Stimulated activated naive CD8-positive, alpha-beta T cell treated with anti-CD3 and anti-CD28 coated beads, Interleukin-15, Interleukin-2, amounts not matched to agents 100 U/mL and 50 U/mL, for 24 hours (primary cell): Measurements from ENCODE around the gene PRSS38.

Experiments
- ATAC-seq: fragments of 150-1000 bp; cut with Tn5 transposase; one replicate; pipeline ENCODE4 v1.10.0; 2021
- DNase-seq: peaks from one replicate; pipeline ENCODE4 v3.0.0; 2021

PRSS38 gene

DNA sequence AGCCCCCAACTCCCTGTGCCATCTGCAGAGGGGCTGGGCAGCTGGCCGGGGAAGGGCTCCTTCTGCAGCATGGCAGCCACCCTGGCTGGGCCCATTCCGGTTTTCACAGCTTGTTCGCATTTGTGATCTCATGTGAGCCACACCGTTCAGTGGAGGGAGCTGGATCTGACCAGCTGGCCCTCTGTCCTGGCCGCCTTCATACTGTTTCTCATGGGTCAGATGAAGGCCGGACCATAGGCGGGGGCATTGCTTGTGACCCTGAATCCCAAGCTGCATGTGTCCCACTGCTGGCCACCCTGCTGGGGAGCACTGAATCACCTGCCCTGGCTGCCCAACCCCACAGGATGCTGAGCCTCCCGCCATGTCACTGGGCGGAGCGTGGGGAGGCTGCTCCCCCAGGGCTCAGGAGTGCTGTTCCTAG lies 36.4 kb upstream of the PRSS38 start:
- DNase-seq (no peak), ATAC-seq (no peak)

DNA sequence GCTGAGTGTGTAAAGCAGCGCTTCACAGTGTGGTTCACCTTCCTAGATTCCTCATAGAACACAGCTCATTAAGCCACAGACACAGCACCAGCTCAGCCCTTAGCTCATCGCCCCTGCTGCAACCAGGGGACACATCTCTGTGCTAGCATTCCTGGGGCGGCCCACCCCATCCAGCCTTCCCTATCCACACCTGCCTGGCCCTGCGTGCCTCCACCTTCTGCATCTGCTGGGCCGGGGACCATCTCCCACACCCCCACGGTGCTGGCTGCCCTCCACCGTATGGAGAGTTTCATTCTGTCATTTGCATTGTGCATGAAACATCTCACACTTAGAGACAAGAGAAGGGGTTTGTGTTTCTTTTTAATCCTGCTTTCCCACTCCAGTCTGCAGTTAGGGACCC lies 35.8 kb upstream of the PRSS38 start:
- ATAC-seq: no peak
- DNase-seq: no peak

GRCh38 chr1:227780101-227781044 lies 35.1 kb upstream of the PRSS38 start:
- ATAC-seq (no peak), DNase-seq (no peak)

DNA sequence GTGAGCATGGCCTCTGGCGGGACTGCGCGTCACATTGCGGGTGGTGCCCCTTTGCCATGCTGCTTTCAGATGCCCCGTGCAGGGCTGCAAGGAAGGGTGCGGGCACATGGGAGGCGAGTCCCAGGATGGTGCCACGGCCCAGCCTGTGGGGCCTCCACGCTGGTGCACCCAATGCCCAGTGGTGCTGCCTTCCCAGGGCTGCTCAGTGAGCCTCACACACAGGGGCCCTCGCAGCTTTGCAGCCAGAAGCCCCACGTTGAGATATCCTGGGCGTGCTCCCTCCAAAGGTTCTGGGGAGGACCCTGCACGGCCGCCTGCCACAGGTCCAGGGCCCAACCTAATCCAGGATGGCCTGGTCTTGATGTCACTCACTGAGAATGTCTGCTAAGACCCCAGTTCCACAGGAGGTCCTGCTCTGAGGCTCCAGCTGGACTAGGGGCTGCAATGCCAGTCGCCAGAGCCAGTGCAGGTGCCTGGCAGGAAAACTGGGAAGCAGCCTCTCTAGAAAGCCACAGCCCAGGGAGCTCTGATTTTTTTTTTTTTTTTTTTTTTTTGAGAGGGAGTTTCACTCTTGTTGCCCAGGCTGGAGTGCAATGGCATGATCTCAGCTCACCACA lies 34.1 kb upstream of the PRSS38 start:
- ATAC-seq: no peak

GRCh38 chr1:227782226-227782625 lies 33.2 kb upstream of the PRSS38 start:
- no peak for DNase-seq
- no peak for ATAC-seq

More for the DNA sequence above, 34.1 kb upstream of the PRSS38 start:
- no peak for DNase-seq

DNA sequence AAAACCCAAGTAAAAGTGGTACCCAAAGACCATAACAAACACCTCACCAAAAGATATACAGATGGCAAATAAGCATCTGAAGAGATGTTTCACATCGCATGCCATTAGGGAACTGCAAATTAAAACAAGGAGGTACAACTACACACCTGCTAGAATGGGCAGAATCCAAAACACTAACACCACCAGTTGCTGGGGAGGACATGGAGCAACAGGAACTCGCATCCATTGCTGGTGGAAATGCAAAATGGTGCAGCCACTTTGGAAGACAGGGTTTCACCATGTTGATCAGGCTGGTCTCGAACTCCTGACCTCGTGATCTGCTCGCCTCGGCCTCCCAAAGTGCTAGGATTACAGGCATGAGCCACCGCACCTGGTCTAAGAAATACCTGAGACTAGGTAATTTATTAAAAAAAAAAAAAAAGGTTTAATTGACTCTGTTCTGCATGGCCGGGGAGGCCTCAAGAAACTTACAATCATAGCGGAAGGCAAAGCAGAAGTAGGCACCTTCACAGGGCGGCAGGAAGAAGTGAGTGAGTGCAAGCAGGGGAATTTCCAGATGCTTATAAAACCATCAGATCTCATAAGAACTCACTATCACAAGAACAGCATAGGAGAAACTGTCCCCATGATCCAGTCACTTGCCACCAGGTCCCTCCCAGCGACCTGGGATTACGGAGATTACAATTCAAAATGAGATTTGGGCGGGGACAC lies 30.2 kb upstream of the PRSS38 start:
- no peak for DNase-seq
- ATAC-seq: no peak

DNA sequence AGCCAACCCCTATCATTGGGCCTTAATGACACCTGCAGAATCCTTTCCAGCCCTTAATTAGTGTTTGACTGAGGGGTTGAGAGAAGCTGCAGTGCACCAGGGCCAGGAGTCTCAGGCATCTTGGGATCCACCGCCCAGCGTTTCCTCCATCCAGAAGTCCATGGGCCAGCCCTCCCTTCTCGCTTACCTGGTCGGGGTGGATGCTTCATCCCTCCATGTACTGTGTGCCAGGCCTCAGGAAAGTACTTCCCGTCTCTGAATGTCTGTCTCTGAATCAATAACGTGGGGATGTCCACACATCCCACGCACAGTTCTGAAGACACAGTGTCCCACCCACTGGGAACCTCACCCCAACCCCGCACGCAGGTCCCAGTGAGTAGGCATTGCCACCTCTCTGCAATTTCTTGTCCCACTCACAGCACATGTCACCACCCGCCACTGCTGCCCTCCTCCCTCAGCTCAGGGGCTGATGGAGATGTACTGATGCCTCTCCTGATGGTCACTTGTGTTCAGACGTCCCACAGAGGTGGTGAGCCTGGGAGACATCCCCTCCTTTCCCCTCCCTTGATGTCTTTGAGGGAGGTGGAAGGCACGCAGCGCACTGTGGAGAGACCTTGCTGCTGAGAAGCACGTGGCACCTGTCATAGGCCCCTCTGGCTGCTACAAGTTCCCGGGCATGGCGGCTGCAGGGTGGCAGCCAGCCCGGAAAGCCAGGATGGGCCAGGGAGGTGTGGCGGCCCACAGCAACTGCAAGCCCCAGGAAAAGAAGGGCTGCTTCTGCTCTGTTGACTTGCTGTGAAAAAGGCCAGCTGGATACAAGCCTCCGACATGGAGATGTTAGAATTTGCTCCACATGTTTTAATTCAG lies 29.4 kb upstream of the PRSS38 start:
- DNase-seq (no peak), ATAC-seq (no peak)

- ATAC-seq: no peak
- DNase-seq: no peak
Measured at GRCh38 chr1:227786673-227787512, 28.6 kb upstream of the PRSS38 start.

DNA sequence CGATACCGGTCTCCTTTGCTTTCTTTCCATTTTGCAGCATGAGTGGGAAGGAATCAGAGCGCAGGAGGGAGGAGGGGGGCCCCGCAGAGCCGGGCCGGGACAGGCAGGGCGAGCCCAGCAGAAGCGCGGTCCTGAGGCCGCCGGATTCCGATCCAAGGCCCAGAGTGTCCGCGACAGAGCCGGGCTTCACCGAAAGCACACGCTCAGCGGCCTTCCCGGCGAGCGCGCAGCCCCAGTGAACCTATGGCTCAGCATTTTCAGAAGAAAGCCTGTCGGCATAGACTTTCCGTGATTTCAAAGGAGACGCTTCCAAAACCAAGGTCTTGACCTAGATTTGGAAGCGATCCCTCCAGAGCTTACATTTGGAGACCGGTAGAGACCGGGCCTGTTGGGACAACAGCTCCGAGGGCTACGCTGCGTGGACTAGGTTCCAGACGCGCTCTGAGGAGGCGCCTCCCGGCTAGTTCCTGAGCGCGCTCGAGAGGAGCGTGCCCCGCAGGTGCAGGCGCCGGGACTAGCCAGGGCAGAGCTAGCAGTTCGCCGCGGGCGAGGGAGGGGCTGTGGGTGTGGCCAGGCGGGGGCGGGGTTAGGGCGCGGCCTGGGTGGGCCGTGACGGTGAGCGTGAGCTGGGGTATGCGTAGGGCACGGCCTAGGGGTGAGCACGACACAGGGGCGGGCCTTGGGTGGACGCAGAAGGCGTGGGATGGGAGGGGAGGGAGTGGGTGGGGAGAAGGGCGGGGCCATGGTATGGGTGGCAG lies 27.8 kb upstream of the PRSS38 start:
- ATAC-seq (peak; percentile 97), DNase-seq (peak; percentile 91)

DNA sequence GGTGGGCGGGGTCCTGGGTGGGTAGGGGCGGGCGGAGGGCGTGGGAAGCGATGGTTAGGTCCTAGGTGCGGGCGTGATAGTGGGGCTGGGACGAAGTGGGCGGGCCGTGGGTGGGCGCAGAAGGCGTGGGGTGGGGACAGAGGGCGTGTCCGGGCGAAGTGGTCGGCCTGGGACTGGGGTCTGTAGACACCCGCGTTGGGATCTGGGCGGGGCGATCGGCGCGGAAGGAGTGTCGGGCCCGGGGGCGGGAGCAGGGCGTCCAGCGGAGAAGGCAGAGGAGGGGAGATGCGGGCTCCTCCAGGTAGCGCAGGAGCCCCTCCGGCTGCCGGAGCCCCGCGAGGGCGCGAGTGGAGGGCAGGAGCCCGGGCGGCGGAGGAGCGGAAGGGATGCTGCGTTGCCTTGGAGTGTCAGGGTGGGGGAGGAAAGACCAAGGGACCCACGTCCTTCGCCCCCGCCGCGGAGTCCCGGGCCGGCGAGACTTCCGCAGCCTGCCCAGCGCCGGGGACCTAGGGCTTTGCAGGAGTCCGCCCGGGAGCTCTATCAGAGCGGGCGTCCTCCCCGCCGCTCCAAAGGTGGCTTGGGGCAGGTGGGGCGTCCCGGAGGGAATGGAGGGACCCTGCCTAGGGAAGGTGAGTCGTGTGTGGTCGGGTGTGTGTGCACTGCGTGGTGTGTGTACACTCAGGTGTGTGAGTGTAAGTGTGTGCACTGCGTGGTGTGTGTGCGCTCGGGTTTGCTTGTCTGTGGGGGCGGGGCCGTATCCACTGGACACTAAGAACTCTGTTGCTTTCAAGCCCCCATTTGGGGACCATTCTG lies 27.0 kb upstream of the PRSS38 start:
- ATAC-seq (peak; percentile 51), DNase-seq (peak; percentile 74)

GRCh38 chr1:227789084-227790033 lies 26.1 kb upstream of the PRSS38 start:
- no peak for ATAC-seq
- no peak for DNase-seq

DNA sequence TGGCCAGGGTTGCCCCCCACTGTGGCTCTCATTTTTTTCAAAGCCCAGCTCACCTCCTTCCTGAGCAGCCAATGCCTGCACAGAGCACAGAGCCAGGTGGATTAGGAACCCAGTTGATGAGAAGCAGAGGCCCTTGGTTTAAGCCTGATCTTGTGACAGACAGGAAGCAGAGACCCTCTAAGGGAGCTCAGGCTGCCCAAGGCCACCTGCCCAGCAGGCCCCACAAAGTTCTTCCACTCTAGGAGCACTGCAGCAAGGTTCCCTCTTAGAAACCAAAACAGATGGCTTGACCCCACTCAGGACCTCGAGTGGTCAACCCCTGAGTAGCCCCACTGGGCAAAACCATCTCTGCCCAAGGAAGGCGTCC lies 25.5 kb upstream of the PRSS38 start:
- no peak for ATAC-seq
- no peak for DNase-seq

DNA sequence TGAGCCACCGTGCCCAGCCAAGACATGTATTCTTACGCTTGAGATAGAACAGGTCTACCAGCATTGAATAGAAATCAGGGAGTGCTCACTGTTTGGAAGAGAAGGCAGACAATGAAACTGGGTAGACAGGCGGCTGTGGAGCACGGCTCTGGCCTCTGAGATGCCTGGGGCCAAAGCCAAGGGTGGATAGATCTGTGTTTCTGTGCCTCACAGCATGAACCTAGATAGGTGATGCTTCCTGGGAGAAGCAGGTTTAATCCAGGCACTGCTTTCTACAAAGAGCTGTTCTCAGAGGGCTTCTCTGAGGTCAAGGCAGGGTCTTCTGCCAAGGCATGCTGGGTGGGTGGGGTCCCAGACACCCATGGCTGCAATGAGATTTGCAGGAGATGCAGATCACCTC lies 24.6 kb upstream of the PRSS38 start:
- no peak for DNase-seq
- ATAC-seq: no peak

GRCh38 chr1:227791425-227792143 lies 23.9 kb upstream of the PRSS38 start:
- no peak for ATAC-seq
- no peak for DNase-seq

GRCh38 chr1:227792216-227793078 lies 23.0 kb upstream of the PRSS38 start:
- DNase-seq (no peak), ATAC-seq (no peak)

GRCh38 chr1:227793079-227793947 lies 22.2 kb upstream of the PRSS38 start:
- DNase-seq (no peak), ATAC-seq (no peak)
